ENCODE data around the gene ERBB4. TPM values are rescaled to one million over a fixed set of nuclear protein-coding genes. Genes with fewer than 3 reads are reported as not detected.

Gene ERBB4
- total RNA-seq, 4 donors from 2014 or later: 0.59 to 1.5 (median 0.83) TPM

DNA sequence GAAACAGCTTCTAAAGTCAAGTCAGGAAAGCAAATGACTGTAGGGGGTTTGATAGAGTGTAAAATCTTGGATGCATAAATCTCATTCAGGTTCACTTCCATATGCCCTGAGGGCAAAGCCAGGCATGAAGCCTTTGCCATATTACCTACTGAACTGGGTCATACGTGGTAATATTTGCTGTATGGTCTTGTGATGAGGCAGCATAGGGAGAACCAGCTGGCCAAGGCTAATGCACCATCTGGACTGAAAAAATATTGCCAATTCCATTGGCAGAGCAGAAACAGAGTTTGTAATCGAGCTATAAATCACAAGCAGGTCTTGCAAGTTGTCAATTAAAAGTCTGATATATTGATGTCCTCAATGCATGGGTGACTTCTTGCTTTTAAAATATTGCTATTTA lies 243.8 kb downstream of the ERBB4 start:
- 25 to 36% methylated on average over 2 of the region's 2 CpGs for WGBS, 2 donors
- intact Hi-C loops (cut with DNase I; ENCODE audit: low total_unique reads): no loop called here
- no peak overlapping the region for H3K4me3 ChIP-seq (ENCODE audit: low read depth, poor library complexity, severe bottlenecking)
- TF ChIP-seq CTCF (IDR thresholded peaks at IDR 0.05) (no peak), POLR2A (IDR thresholded peaks at IDR 0.05) (no peak)
- DNase-seq (ENCODE audit: low spot score in 2 of 2): no peak

- no peak for DNase-seq (ENCODE audit: low spot score in 2 of 2)
- H3K4me3 ChIP-seq (ENCODE audit: low read depth, poor library complexity, severe bottlenecking): no peak overlapping the region
Observed at GRCh38 chr2:212289301-212289700, 249.3 kb downstream of the ERBB4 start.

GRCh38 chr2:212288308-212288707 lies 250.3 kb downstream of the ERBB4 start:
- WGBS, 2 donors: 91 to 92% methylated on average over 8 of the region's 8 CpGs

More at GRCh38 chr2:212289301-212289700, 249.3 kb downstream of the ERBB4 start:
- no peak for TF ChIP-seq CTCF (IDR thresholded peaks at IDR 0.05)
- no peak for TF ChIP-seq POLR2A (IDR thresholded peaks at IDR 0.05)
- intact Hi-C loops (cut with DNase I; ENCODE audit: low total_unique reads): no loop called here

GRCh38 chr2:212284166-212284565 lies 254.4 kb downstream of the ERBB4 start:
- TF ChIP-seq POLR2A (IDR thresholded peaks at IDR 0.05) (no peak), CTCF (IDR thresholded peaks at IDR 0.05) (no peak)
- 50% methylated on average over 1 of the region's 1 CpG for WGBS, 2 donors
- intact Hi-C loops (cut with DNase I; ENCODE audit: low total_unique reads): no loop called here
- no peak overlapping the region for H3K4me3 ChIP-seq (ENCODE audit: low read depth, poor library complexity, severe bottlenecking)
- DNase-seq (ENCODE audit: low spot score in 2 of 2): no peak

More at GRCh38 chr2:212288308-212288707, 250.3 kb downstream of the ERBB4 start:
- intact Hi-C loops (cut with DNase I; ENCODE audit: low total_unique reads): no loop called here
- TF ChIP-seq CTCF (IDR thresholded peaks at IDR 0.05): no peak
- no peak for TF ChIP-seq POLR2A (IDR thresholded peaks at IDR 0.05)
- no peak overlapping the region for H3K4me3 ChIP-seq (ENCODE audit: low read depth, poor library complexity, severe bottlenecking)
- DNase-seq (ENCODE audit: low spot score in 2 of 2): no peak

- no peak for DNase-seq (ENCODE audit: low spot score in 2 of 2)
- TF ChIP-seq POLR2A (IDR thresholded peaks at IDR 0.05): no peak
- TF ChIP-seq CTCF (IDR thresholded peaks at IDR 0.05): no peak
- H3K4me3 ChIP-seq (ENCODE audit: low read depth, poor library complexity, severe bottlenecking): no peak overlapping the region
- WGBS, 2 donors: 39 to 44% methylated on average over 3 of the region's 3 CpGs
- intact Hi-C loops (cut with DNase I; ENCODE audit: low total_unique reads): no loop called here
Observed at GRCh38 chr2:212282671-212283261, 255.8 kb downstream of the ERBB4 start.

GRCh38 chr2:212276813-212277212 lies 261.8 kb downstream of the ERBB4 start:
- no peak overlapping the region for H3K4me3 ChIP-seq (ENCODE audit: low read depth, poor library complexity, severe bottlenecking)
- WGBS, 2 donors: 40 to 55% methylated on average over 3 of the region's 3 CpGs
- intact Hi-C loops (cut with DNase I; ENCODE audit: low total_unique reads): no loop called here
- no peak for DNase-seq (ENCODE audit: low spot score in 2 of 2)
- no peak for TF ChIP-seq CTCF (IDR thresholded peaks at IDR 0.05)
- TF ChIP-seq POLR2A (IDR thresholded peaks at IDR 0.05): no peak

All from lower leg skin (tissue), 4 donors.